ENCODE results near the gene KIN.

The KIN gene

GRCh38 chr10:7808686-7809267, 21.0 kb upstream of the KIN start:
- no peaks in the 10 kb centered on the region for H4K20me1 ChIP-seq (ENCODE audit: insufficient read depth, low read length, poor library complexity, severe bottlenecking)
- H3F3A ChIP-seq (ENCODE audit: low read depth) = no peaks in the 10 kb centered on the region; the same call in 1 of the 2 replicates
- H3K4me1 ChIP-seq (ENCODE audit: insufficient read depth, low read length, poor library complexity, severe bottlenecking) = no peaks in the 10 kb centered on the region
- no peaks in the 10 kb centered on the region for H3K9me3 ChIP-seq (ENCODE audit: insufficient read depth, low read depth, low read length)
- no peak overlapping the region for H3K4me3 ChIP-seq (ENCODE audit: low read length, poor library complexity, severe bottlenecking)
- H2AFZ ChIP-seq (ENCODE audit: low read length) = no peak overlapping the region
- TF ChIP-seq CTCF (conservative IDR thresholded peaks at IDR 0.05; ENCODE audit: low read length) (no peak), EZH2phosphoT487 (IDR thresholded peaks at IDR 0.05; ENCODE audit: borderline replicate concordance) (no peak)
- no peaks in the 10 kb centered on the region for H3K79me2 ChIP-seq (ENCODE audit: insufficient read depth, low read length)
- H3K4me2 ChIP-seq (ENCODE audit: low read depth, low read length, poor library complexity, severe bottlenecking) = no peak overlapping the region
- H3K27me3 ChIP-seq (ENCODE audit: insufficient read depth, low read length, poor library complexity, severe bottlenecking) = no peaks in the 10 kb centered on the region
- H3K36me3 ChIP-seq (ENCODE audit: insufficient read depth, low read length) = peaks cover 38% of the 10 kb centered on the region; the same call in 1 of the 2 replicates
- H3K9me2 ChIP-seq (replicated peaks; ENCODE audit: low read depth, low read length) = no peaks in the 10 kb centered on the region
- no peak overlapping the region for H3K9ac ChIP-seq (ENCODE audit: low read depth, low read length, poor library complexity, severe bottlenecking)

DNA sequence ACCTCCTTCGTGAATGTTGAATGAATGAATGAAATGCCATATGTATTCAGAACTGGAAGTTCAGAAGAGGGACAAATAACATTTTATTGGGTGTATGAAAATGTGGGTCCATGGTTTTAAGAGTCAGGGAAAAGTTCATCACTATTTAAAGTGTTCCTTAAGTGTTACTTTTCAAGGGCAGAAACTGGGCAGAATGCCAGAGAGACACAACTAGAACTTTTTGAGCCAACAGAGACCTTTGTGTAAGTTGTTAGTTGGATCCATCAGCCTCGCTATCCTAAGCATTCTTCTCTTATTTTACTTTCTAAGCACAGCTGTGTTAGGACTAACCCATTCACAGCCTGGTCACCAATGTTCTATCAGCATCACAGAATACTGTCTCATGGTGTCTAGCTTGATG, 16.9 kb upstream of the KIN start:
- Histone ChIP-seq H3K9me2 (replicated peaks; ENCODE audit: low read depth, low read length) (no peaks in the 10 kb centered on the region), H2AFZ (ENCODE audit: low read length) (no peak overlapping the region), H3K4me2 (ENCODE audit: low read depth, low read length, poor library complexity, severe bottlenecking) (no peak overlapping the region), H3K9me3 (ENCODE audit: insufficient read depth, low read depth, low read length) (no peaks in the 10 kb centered on the region), H3K79me2 (ENCODE audit: insufficient read depth, low read length) (no peaks in the 10 kb centered on the region), H3K4me3 (ENCODE audit: low read length, poor library complexity, severe bottlenecking) (no peak overlapping the region), H4K20me1 (ENCODE audit: insufficient read depth, low read length, poor library complexity, severe bottlenecking) (peaks cover 5% of the 10 kb centered on the region), H3K9ac (ENCODE audit: low read depth, low read length, poor library complexity, severe bottlenecking) (no peak overlapping the region), H3K4me1 (ENCODE audit: insufficient read depth, low read length, poor library complexity, severe bottlenecking) (no peaks in the 10 kb centered on the region), H3F3A (ENCODE audit: low read depth) (no peaks in the 10 kb centered on the region; the same call in 1 of the 2 replicates), H3K36me3 (ENCODE audit: insufficient read depth, low read length) (peaks cover 75% of the 10 kb centered on the region; the same call in 1 of the 2 replicates), H3K27me3 (ENCODE audit: insufficient read depth, low read length, poor library complexity, severe bottlenecking) (no peaks in the 10 kb centered on the region)
- TF ChIP-seq CTCF (conservative IDR thresholded peaks at IDR 0.05; ENCODE audit: low read length) = no peak
- TF ChIP-seq EZH2phosphoT487 (IDR thresholded peaks at IDR 0.05; ENCODE audit: borderline replicate concordance) = no peak

GRCh38 chr10:7804216-7804615, 16.4 kb upstream of the KIN start:
- Histone ChIP-seq H3K9me3 (ENCODE audit: insufficient read depth, low read depth, low read length) (no peaks in the 10 kb centered on the region), H3K4me2 (ENCODE audit: low read depth, low read length, poor library complexity, severe bottlenecking) (no peak overlapping the region), H3K79me2 (ENCODE audit: insufficient read depth, low read length) (no peaks in the 10 kb centered on the region), H3K9ac (ENCODE audit: low read depth, low read length, poor library complexity, severe bottlenecking) (no peak overlapping the region), H3K9me2 (replicated peaks; ENCODE audit: low read depth, low read length) (no peaks in the 10 kb centered on the region), H3K4me3 (ENCODE audit: low read length, poor library complexity, severe bottlenecking) (no peak overlapping the region), H3K36me3 (ENCODE audit: insufficient read depth, low read length) (peaks cover 80% of the 10 kb centered on the region), H4K20me1 (ENCODE audit: insufficient read depth, low read length, poor library complexity, severe bottlenecking) (peaks cover 5% of the 10 kb centered on the region), H2AFZ (ENCODE audit: low read length) (no peak overlapping the region), H3K4me1 (ENCODE audit: insufficient read depth, low read length, poor library complexity, severe bottlenecking) (no peaks in the 10 kb centered on the region), H3K27me3 (ENCODE audit: insufficient read depth, low read length, poor library complexity, severe bottlenecking) (no peaks in the 10 kb centered on the region), H3F3A (ENCODE audit: low read depth) (no peaks in the 10 kb centered on the region; the same call in 1 of the 2 replicates)
- TF ChIP-seq CTCF (conservative IDR thresholded peaks at IDR 0.05; ENCODE audit: low read length) = no peak
- no peak for TF ChIP-seq EZH2phosphoT487 (IDR thresholded peaks at IDR 0.05; ENCODE audit: borderline replicate concordance)

Data from Loucy (cell line).